Tibial nerve (tissue), 3 donors: Measurements from ENCODE around the gene PTOV1.

Experiments
- CTCF ChIP-seq, 5 experiments: fragments of 200-600 bp in 3 of 5; fragments of 450-650 bp in 2 of 5; sonication (generic) in 3 of 5; IDR thresholded peaks; one replicate each; pipeline ENCODE4 v1.5.1; 2016 to 2019; ENCODE audit warnings: antibody characterized with exemption in 5 of 5, mild to moderate bottlenecking in 3 of 5, moderate library complexity in 2 of 5
- POLR2A ChIP-seq, 2 donors: fragments of 450-650 bp; IDR thresholded peaks; one replicate each; pipeline ENCODE4 v1.6.1; 2017; ENCODE audit warnings: antibody characterized with exemption in 2 of 2, mild to moderate bottlenecking in 2 of 2, moderate library complexity in 2 of 2

GRCh38 chr19:49906879-49907564, 56.1 kb downstream of the PTOV1 start:
- TF ChIP-seq CTCF (IDR thresholded peaks at IDR 0.05), result no peak
- TF ChIP-seq POLR2A (IDR thresholded peaks at IDR 0.05), result no peak
